AG09319 (cell line): ENCODE results near the gene ZNF429.

Source experiments
- DNase-seq: peaks from one replicate; pipeline ENCODE4 v3.0.0-alpha.2; 2010; ENCODE audit warnings: low read depth; ENCODE audit errors: extremely low read depth
- CTCF ChIP-seq: IDR thresholded peaks from 2 replicates; pipeline ENCODE4 v1.5.1; 2011; ENCODE audit warnings: low read depth, mild to moderate bottlenecking, inconsistent platforms, low read length, moderate library complexity

The ZNF429 gene

GRCh38 chr19:21571316-21571715, 65.9 kb downstream of the ZNF429 start:
- DNase-seq: no peak
- TF ChIP-seq CTCF: no peak

- TF ChIP-seq CTCF: no peak
- no peak for DNase-seq
These were observed 69.2 kb downstream of the ZNF429 start for GRCh38 chr19:21574607-21575006.

- TF ChIP-seq CTCF: no peak
- DNase-seq: no peak
These were observed 71.1 kb downstream of the ZNF429 start for GRCh38 chr19:21576481-21576880.

GRCh38 chr19:21580101-21580500, 74.7 kb downstream of the ZNF429 start:
- DNase-seq: no peak
- TF ChIP-seq CTCF: no peak

- TF ChIP-seq CTCF: no peak
These were observed 75.4 kb downstream of the ZNF429 start for GRCh38 chr19:21580818-21581217.

GRCh38 chr19:21581646-21582240, 76.3 kb downstream of the ZNF429 start:
- TF ChIP-seq CTCF: no peak
- DNase-seq: no peak

More at GRCh38 chr19:21580818-21581217, 75.4 kb downstream of the ZNF429 start:
- no peak for DNase-seq

- no peak for DNase-seq
- no peak for TF ChIP-seq CTCF
These were observed 79.1 kb downstream of the ZNF429 start for GRCh38 chr19:21584537-21584936.
